Measurements from ENCODE around the gene MPRIP.

Gene MPRIP

DNA sequence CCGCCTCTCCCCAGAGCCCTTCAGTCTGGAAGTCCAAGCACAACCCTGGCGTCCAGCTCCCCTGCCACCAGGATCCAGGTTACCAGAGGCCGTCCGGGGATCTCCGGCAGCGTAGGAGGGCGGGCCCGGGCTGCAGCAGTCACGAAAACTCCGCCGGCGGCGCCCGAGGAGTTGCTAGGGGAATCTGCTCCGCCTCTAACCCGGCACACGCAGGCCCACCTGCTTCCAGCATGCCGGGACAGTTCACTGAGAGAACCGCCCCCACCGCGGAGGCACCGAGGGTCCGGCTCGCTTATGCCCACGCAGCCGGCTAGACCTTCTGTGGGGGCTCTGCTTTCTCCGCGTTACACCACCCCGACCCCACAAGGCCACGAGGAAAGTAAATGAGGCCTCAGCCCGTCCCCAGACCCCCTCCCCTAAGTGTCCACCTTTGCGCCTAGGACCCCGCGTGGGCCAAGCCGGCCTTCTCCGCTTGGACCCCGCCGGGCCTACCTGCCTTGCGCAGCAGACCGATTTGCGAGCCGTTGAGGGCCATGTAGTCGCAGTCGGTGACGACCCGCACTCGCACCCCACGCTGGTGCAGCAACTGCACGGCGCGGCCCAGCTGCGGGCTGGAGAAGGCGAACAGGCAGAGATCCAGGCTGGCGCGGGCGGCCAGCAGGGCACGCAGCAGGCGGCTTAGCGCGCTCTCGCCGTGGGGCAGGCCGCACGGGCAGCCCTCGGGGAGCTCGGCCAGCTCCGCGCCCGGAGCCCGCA, 163.3 kb downstream of the MPRIP start (continued):
- no peak for TF ChIP-seq HOXA7 (CRISPR knock-in tag; IDR thresholded peaks at IDR 0.05; ENCODE audit: borderline replicate concordance)
- TF ChIP-seq ZEB2 (tag by site-specific recombination; IDR thresholded peaks at IDR 0.05) = peak; percentile 55; the same call in 1 of the 2 replicates
- TF ChIP-seq ZNF561 (tag by site-specific recombination; IDR thresholded peaks at IDR 0.05; ENCODE audit: borderline replicate concordance) = no peak
- TF ChIP-seq ZNF138 (tag by site-specific recombination; IDR thresholded peaks at IDR 0.05; ENCODE audit: borderline replicate concordance) = no peak
- no peak for TF ChIP-seq GFI1B (tag by site-specific recombination; IDR thresholded peaks at IDR 0.05)
- no peak for TF ChIP-seq ZNF354C (tag by site-specific recombination; IDR thresholded peaks at IDR 0.05; ENCODE audit: borderline replicate concordance, low read depth)
- no peak for TF ChIP-seq REPIN1 (tag by site-specific recombination; IDR thresholded peaks at IDR 0.05; ENCODE audit: low read depth)
- TF ChIP-seq ZFP41 (tag by site-specific recombination; IDR thresholded peaks at IDR 0.05; ENCODE audit: borderline replicate concordance) = no peak
- peak; percentile 31; the same call in 1 of the 2 replicates for TF ChIP-seq SP3 (tag by site-specific recombination; IDR thresholded peaks at IDR 0.05)
- TF ChIP-seq ZNF302 (tag by site-specific recombination; IDR thresholded peaks at IDR 0.05; ENCODE audit: low read depth) = no peak
- TF ChIP-seq ZNF654 (tag by site-specific recombination; IDR thresholded peaks at IDR 0.05; ENCODE audit: low read depth) = no peak
- no peak for TF ChIP-seq ZNF239 (tag by site-specific recombination; IDR thresholded peaks at IDR 0.05)
- TF ChIP-seq ZBTB1 (tag by site-specific recombination; IDR thresholded peaks at IDR 0.05) = no peak
- no peak for TF ChIP-seq ZNF664 (tag by site-specific recombination; IDR thresholded peaks at IDR 0.05)
- TF ChIP-seq ZNF404 (tag by site-specific recombination; IDR thresholded peaks at IDR 0.05) = no peak
- no peak for TF ChIP-seq ZNF514 (tag by site-specific recombination; IDR thresholded peaks at IDR 0.05)
- no peak for TF ChIP-seq ZSCAN5A (tag by site-specific recombination; IDR thresholded peaks at IDR 0.05)
- no peak for TF ChIP-seq ZNF623 (tag by site-specific recombination; IDR thresholded peaks at IDR 0.05)
- TF ChIP-seq ZNF777 (tag by site-specific recombination; IDR thresholded peaks at IDR 0.05; ENCODE audit: borderline replicate concordance) = no peak; the same call in 1 of the 2 replicates
- no peak for TF ChIP-seq ZXDB (tag by site-specific recombination; IDR thresholded peaks at IDR 0.05)
- TF ChIP-seq ZNF121 (tag by site-specific recombination; IDR thresholded peaks at IDR 0.05) = no peak
- TF ChIP-seq PRDM2 (tag by site-specific recombination; IDR thresholded peaks at IDR 0.05; ENCODE audit: borderline replicate concordance) = 0 out of 2 replicates have a peak, but pooled peaks have one; percentile 53
- TF ChIP-seq, protein P1, sequence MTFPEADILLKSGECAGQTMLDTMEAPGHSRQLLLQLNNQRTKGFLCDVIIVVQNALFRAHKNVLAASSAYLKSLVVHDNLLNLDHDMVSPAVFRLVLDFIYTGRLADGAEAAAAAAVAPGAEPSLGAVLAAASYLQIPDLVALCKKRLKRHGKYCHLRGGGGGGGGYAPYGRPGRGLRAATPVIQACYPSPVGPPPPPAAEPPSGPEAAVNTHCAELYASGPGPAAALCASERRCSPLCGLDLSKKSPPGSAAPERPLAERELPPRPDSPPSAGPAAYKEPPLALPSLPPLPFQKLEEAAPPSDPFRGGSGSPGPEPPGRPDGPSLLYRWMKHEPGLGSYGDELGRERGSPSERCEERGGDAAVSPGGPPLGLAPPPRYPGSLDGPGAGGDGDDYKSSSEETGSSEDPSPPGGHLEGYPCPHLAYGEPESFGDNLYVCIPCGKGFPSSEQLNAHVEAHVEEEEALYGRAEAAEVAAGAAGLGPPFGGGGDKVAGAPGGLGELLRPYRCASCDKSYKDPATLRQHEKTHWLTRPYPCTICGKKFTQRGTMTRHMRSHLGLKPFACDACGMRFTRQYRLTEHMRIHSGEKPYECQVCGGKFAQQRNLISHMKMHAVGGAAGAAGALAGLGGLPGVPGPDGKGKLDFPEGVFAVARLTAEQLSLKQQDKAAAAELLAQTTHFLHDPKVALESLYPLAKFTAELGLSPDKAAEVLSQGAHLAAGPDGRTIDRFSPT (tag by site-specific recombination; IDR thresholded peaks at IDR 0.05) = no peak
- TF ChIP-seq ZNF37A (tag by site-specific recombination; IDR thresholded peaks at IDR 0.05) = no peak
- TF ChIP-seq ZNF621 (tag by site-specific recombination; IDR thresholded peaks at IDR 0.05) = no peak
- TF ChIP-seq, protein P2, sequence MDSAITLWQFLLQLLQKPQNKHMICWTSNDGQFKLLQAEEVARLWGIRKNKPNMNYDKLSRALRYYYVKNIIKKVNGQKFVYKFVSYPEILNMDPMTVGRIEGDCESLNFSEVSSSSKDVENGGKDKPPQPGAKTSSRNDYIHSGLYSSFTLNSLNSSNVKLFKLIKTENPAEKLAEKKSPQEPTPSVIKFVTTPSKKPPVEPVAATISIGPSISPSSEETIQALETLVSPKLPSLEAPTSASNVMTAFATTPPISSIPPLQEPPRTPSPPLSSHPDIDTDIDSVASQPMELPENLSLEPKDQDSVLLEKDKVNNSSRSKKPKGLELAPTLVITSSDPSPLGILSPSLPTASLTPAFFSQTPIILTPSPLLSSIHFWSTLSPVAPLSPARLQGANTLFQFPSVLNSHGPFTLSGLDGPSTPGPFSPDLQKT (IDR thresholded peaks at IDR 0.05; ENCODE audit: borderline replicate concordance, low read depth, low read length) = no peak
